ENCODE data around the gene BBS5.

- TF ChIP-seq CTCF (IDR thresholded peaks at IDR 0.05), result no peak
- TF ChIP-seq POLR2A (IDR thresholded peaks at IDR 0.05), result no peak
Measured at GRCh38 chr2:169520896-169521295, 41.6 kb downstream of the BBS5 start.

All from prostate gland (tissue), 2 donors.